Body of pancreas (tissue), 4 donors: ENCODE results near the gene CAPN10. TPM values are rescaled to one million over a fixed set of nuclear protein-coding genes. Genes with fewer than 3 reads are reported as not detected.
"Not testable (repeated sequence)": the region's sequence is repeated elsewhere in the genome, so short reads cannot be mapped to it uniquely, and the experiment has no call there.

Source experiments
- ATAC-seq: fragments of 150-250 bp; one replicate; pipeline ENCODE4 v1.9.1; 2016
- DNase-seq, 4 donors: peaks; one replicate each; pipeline ENCODE4 v3.0.0-alpha.2; 2019
- H3K27ac ChIP-seq, 4 donors: fragments of 200-600 bp; sonication (generic); 1 replicate in 3 of 4; 2 replicates in 1 of 4; pipeline versions ENCODE4 v1.5.1 to v1.6.1; 2016 to 2019; ENCODE audit warnings: mild to moderate bottlenecking in 1 of 4, mixed read lengths in 1 of 4, moderate library complexity in 1 of 4
- H3K27me3 ChIP-seq, 2 donors: fragments of 200-600 bp; sonication (generic); one replicate each; pipeline ENCODE4 v1.6.0; 2016; ENCODE audit warnings: mild to moderate bottlenecking in 1 of 2
- H3K36me3 ChIP-seq, 2 donors: fragments of 200-600 bp; sonication (generic); replicated peaks in 1 of 2; 2 replicates each; pipeline ENCODE4 v1.5.1; 2016; ENCODE audit warnings: low read depth in 2 of 2; ENCODE audit not compliant: insufficient read depth in 1 of 2
- H3K4me1 ChIP-seq: fragments of 200-600 bp; sonication (generic); one replicate; pipeline ENCODE4 v1.6.0; 2016
- H3K4me3 ChIP-seq, 2 donors: fragments of 200-600 bp; sonication (generic); 1 replicate in 1 of 2; 2 replicates in 1 of 2; pipeline ENCODE4 v1.5.1; 2016 to 2019
- H3K9me3 ChIP-seq, 3 donors: fragments of 200-600 bp; sonication (generic); 1 replicate in 2 of 3; 2 replicates in 1 of 3; pipeline ENCODE4 v1.5.1; 2016
- CTCF ChIP-seq, 7 experiments: fragments of 450-650 bp in 4 of 7; fragments of 200-600 bp in 3 of 7; sonication (generic) in 3 of 7; IDR thresholded peaks; one replicate each; pipeline ENCODE4 v1.5.1; 2016 to 2019; ENCODE audit warnings: antibody characterized with exemption in 7 of 7
- POLR2A ChIP-seq, 3 donors: fragments of 450-650 bp; IDR thresholded peaks; one replicate each; pipeline ENCODE4 v1.6.1; 2016; ENCODE audit warnings: antibody characterized with exemption in 3 of 3, mild to moderate bottlenecking in 2 of 3
- WGBS, 2 donors: methylation state at CpG; one replicate each; pipeline ENCODE4 v1.1.5; 2017; 5-methylcytosine and 5-hydroxymethylcytosine counted together
- intact Hi-C: fragments of 100-400 bp; cut with DNase I; formaldehyde crosslinking; loops from one replicate; pipeline ENCODE4 v1.15.1; 2023
- total RNA-seq, 2 donors: library from RNA; depleted of rRNA; stranded (reverse); fragments of >200 nt; gene quantifications; one replicate each; pipeline ENCODE4 v1.1.0, GENCODE V29; 2016

Gene CAPN10
- total RNA-seq, 2 donors from 2014 or later: 16.3 to 34.3 TPM

DNA sequence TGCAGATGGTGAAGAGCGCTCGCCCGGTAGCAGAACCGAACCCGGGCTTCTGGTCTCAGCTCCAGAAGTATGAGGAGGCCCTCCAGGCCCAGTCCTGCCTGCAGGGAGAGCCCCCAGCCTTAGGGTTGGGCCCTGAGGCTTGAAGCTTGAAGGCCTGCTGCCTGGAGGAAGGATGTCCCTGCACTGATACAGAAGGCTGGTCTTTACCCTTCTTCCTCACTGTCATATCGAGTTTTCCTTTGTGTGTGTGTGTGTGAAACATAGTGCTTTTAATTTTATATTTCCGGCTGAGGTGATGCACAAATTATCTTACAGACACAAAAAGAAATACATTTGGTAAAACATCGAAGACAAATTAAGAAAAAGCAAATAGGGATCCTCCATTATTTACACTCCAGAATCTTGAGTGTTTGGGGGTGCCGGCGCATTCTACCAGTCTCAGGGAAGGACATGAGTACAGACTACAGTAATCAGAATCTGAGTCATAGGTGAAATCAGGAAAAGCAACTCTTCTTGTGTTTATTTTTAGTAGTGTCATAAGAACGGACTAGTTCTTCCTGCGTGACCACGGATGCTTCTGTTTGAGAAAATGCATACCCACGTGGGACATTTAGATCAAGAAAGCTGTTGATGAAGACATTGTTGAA lies 25.1 kb upstream of the CAPN10 start:
- no peaks in the 10 kb centered on the region for H3K36me3 ChIP-seq
- peak overlapping the region; percentile 30 to 99 (median 72) for H3K27ac ChIP-seq
- ATAC-seq (no peak), DNase-seq (peak in 1 of 4 donors; percentile 6)
- H3K27me3 ChIP-seq: no peaks in the 10 kb centered on the region
- intact Hi-C loops: no loop called here
- no peaks in the 10 kb centered on the region for H3K9me3 ChIP-seq
- TF ChIP-seq CTCF (IDR thresholded peaks at IDR 0.05): peak in 1 of 7 experiments; percentile 5
- peak in 1 of 3 donors; percentile 54 for TF ChIP-seq POLR2A (IDR thresholded peaks at IDR 0.05)
- H3K4me1 ChIP-seq: peaks cover 66% of the 10 kb centered on the region
- 10 to 14% methylated on average over 14 of the region's 14 CpGs for WGBS, 2 donors
- H3K4me3 ChIP-seq: no peak overlapping the region

DNA sequence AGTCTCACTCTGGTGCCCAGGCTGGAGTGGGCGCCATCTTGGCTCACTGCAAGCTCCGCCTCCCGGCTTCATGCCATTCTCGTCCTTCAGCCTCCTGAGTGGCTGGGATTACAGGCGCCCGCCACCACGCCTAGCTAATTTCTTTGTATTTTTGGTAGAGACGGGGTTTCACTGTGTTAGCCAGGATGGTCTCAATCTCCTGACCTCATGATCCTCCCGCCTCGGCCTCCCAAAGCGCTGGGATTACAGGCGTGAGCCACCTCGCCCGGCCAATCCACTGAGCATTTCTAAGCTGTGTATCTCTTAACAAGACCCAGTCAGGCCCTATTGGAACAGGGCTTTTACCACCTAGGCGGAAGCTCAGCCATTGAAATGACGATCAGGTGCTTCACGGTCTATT lies 23.3 kb upstream of the CAPN10 start:
- 97 to 98% methylated on average over 17 of the region's 17 CpGs for WGBS, 2 donors
- ATAC-seq, H3K27ac ChIP-seq, H3K27me3 ChIP-seq, DNase-seq, H3K4me3 ChIP-seq, H3K36me3 ChIP-seq, intact Hi-C loops, H3K9me3 ChIP-seq: not testable (repeated sequence)
- peaks cover 67% of the 10 kb centered on the region for H3K4me1 ChIP-seq

DNA sequence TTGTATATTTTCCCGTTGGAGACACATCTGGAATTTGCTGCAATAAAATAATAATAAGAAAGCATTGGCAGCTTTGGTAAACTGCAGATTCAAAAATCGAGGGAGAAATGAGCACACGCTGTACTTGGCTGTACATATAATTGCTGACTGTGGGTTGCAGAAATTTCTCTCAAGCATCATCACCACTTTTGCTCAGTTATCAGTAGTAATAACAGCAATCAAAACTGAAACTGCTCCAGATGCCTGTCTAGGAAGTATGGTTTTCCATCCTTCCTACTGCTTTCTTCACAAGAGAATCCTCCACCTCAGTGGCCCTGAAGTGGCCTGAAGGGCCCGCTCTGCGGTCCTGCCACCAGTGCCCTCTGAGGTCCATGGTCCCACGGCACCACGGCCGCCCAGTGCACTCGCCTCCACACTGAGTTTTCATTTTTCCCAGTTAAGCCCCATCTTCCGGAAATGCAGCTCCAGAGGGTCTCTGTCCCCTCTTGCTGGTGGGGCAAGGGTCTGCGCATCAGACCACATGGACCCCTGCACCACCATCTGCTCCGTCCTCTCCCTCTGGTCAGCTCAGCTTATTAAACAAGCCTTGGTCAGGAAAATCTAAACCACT lies 22.5 kb upstream of the CAPN10 start:
- intact Hi-C loops: no loop called here
- Histone ChIP-seq H3K27ac (no peak overlapping the region), H3K9me3 (no peaks in the 10 kb centered on the region), H3K36me3 (no peaks in the 10 kb centered on the region), H3K27me3 (no peaks in the 10 kb centered on the region), H3K4me1 (peaks cover 59% of the 10 kb centered on the region), H3K4me3 (no peak overlapping the region)
- DNase-seq: no peak
- TF ChIP-seq POLR2A (IDR thresholded peaks at IDR 0.05) (no peak), CTCF (IDR thresholded peaks at IDR 0.05) (no peak)
- ATAC-seq: no peak
- WGBS, 2 donors: 85 to 86% methylated on average over 12 of the region's 12 CpGs

DNA sequence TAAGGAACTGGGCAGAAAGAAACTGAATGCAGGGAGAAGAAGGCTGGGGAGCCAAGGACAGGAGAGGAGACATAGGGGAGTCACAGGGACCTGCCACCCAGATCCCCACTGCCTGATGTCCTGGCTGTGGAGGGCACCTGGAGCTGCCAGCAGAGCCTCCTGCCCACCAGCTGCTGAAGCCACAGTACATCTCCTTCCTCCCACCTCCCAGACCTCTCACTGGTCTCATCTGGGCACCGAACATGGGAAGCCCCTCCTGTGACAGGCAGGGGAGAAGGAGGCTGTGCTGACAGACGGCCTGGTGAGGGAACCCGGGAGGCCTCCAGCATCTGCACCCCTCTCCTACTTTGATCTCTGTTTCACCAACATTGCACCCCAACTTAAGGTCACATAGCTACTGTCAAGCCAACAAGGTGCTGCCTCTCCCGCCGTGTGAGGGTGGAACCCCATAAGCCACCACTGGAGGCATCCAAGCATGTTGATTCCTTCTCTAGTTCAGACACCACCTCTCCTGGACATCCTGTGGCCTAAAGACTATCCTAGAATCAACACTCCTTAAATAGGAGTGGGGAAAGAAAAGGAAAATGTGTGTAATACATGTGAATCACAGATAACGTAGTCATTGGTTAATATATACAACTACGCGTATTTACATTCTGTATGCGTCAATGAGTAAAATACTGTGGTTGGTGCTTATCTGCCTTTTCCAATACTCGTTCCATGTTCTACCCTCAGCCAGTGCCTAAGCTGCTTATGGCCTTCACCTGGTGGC lies 21.8 kb upstream of the CAPN10 start:
- no peak for TF ChIP-seq CTCF (IDR thresholded peaks at IDR 0.05)
- TF ChIP-seq POLR2A (IDR thresholded peaks at IDR 0.05): no peak
- H3K36me3 ChIP-seq: no peaks in the 10 kb centered on the region
- no peaks in the 10 kb centered on the region for H3K9me3 ChIP-seq
- H3K27ac ChIP-seq: peak overlapping the region; percentile 85 to 94 (median 93)
- 74 to 82% methylated on average over 10 of the region's 10 CpGs for WGBS, 2 donors
- DNase-seq: no peak
- intact Hi-C loops: no loop called here
- ATAC-seq: no peak
- H3K4me1 ChIP-seq: peaks cover 57% of the 10 kb centered on the region
- H3K27me3 ChIP-seq: no peaks in the 10 kb centered on the region
- H3K4me3 ChIP-seq: no peak overlapping the region
